B cell (primary cell): Measurements from ENCODE around the gene KIAA0825. TPM values are rescaled to one million over a fixed set of nuclear protein-coding genes. Genes with fewer than 3 reads are reported as not detected.

Experiments used
- ATAC-seq: fragments of 200-7000 bp; cut with Tn5 transposase; one replicate; pipeline ENCODE4 v1.10.0; 2021; ENCODE audit warnings: low read depth, mild to moderate bottlenecking, moderate number of reproducible peaks, moderate library complexity
- CTCF ChIA-PET: fragments of 350-600 bp; sonication (Branson Sonifier 250); formaldehyde crosslinking; loops from one replicate; lab custom pipeline; 2021; ENCODE audit warnings: antibody characterized with exemption, inconsistent platforms; lab: Charles Lee
- POLR2A ChIA-PET: fragments of 350-600 bp; sonication (Branson Sonifier 250); formaldehyde crosslinking; loops from one replicate; lab custom pipeline; 2021; ENCODE audit warnings: antibody characterized with exemption; lab: Charles Lee
- DNase-seq: peaks from one replicate; pipeline ENCODE4 v3.0.0; 2013
- H2AFZ ChIP-seq: 2 replicates; pipeline ENCODE4 v1.6.1; 2012; ENCODE audit warnings: mild to moderate bottlenecking, low read depth, low read length; ENCODE audit not compliant: insufficient read depth, poor library complexity, severe bottlenecking
- H3K27ac ChIP-seq, 2 donors: 1 replicate in 1 of 2; 2 replicates in 1 of 2; pipeline ENCODE4 v1.5.1; 2012 to 2013; ENCODE audit warnings: low read length in 2 of 2, mild to moderate bottlenecking in 2 of 2, moderate library complexity in 1 of 2
- H3K27me3 ChIP-seq, 4 experiments: fragments of 200-600 bp in 1 of 4; sonication (generic) in 1 of 4; replicated peaks in 1 of 4; 1 replicate in 2 of 4; 2 replicates in 2 of 4; pipeline versions ENCODE4 v1.6.1 to v1.7.0; 2013 to 2016; ENCODE audit warnings: low read length in 3 of 4, mild to moderate bottlenecking in 2 of 4, mixed read lengths in 1 of 4, moderate library complexity in 1 of 4; ENCODE audit not compliant: insufficient read depth in 4 of 4, control insufficient read depth in 3 of 4; ENCODE audit errors: control extremely low read depth in 1 of 4
- H3K36me3 ChIP-seq, 2 experiments: replicated peaks in 1 of 2; 1 replicate in 1 of 2; 2 replicates in 1 of 2; pipeline versions ENCODE4 v1.6.1 to v1.7.1; 2013; ENCODE audit warnings: low read length in 1 of 2; ENCODE audit not compliant: insufficient read depth in 2 of 2, control insufficient read depth in 1 of 2; ENCODE audit errors: control extremely low read depth in 1 of 2, extremely low read depth in 1 of 2
- H3K4me1 ChIP-seq, 2 donors: fragments of 200-600 bp in 1 of 2; sonication (generic) in 1 of 2; 1 replicate in 1 of 2; 2 replicates in 1 of 2; pipeline versions ENCODE4 v1.5.1 to v1.6.1; 2013 to 2017; ENCODE audit warnings: low read length in 2 of 2; ENCODE audit not compliant: control insufficient read depth in 2 of 2, insufficient read depth in 2 of 2
- H3K4me2 ChIP-seq: replicated peaks from 2 replicates; pipeline ENCODE3; 2012; ENCODE audit warnings: mild to moderate bottlenecking, low read depth, low read length; ENCODE audit not compliant: poor library complexity, severe bottlenecking
- H3K4me3 ChIP-seq, 5 experiments: fragments of 200-600 bp in 1 of 5; sonication (generic) in 1 of 5; 1 replicate in 3 of 5; 2 replicates in 2 of 5; pipeline versions ENCODE4 v1.5.1 to v1.7.0; 2011 to 2016; ENCODE audit warnings: low read length in 4 of 5, mild to moderate bottlenecking in 4 of 5, low read depth in 2 of 5, control low read depth in 1 of 5, moderate library complexity in 1 of 5; ENCODE audit not compliant: insufficient read depth in 1 of 5; ENCODE audit errors: control extremely low read depth in 1 of 5, extremely low read depth in 1 of 5
- H3K79me2 ChIP-seq: fragments of 200-600 bp; sonication (generic); one replicate; pipeline ENCODE4 v1.6.0; 2016; ENCODE audit warnings: low read length; ENCODE audit not compliant: control insufficient read depth, insufficient read depth
- H3K9ac ChIP-seq: fragments of 200-600 bp; sonication (generic); 2 replicates; pipeline ENCODE4 v1.6.1; 2017; ENCODE audit warnings: mild to moderate bottlenecking, low read length, moderate library complexity
- H3K9me3 ChIP-seq, 3 donors: one replicate each; pipeline versions ENCODE4 v1.6.1 to v1.7.1; 2013; ENCODE audit warnings: low read length in 2 of 3; ENCODE audit not compliant: control insufficient read depth in 2 of 3, insufficient read depth in 1 of 3; ENCODE audit errors: control extremely low read depth in 1 of 3
- H4K20me1 ChIP-seq: 2 replicates; pipeline ENCODE4 v1.6.0; 2012; ENCODE audit warnings: mild to moderate bottlenecking, low read length; ENCODE audit not compliant: insufficient read depth, control insufficient read depth, poor library complexity, severe bottlenecking
- H3K27ac Mint-ChIP-seq: one replicate; pipeline ENCODE4 v1.8.0; 2021; ENCODE audit warnings: mixed read lengths
- H3K27me3 Mint-ChIP-seq: one replicate; pipeline ENCODE4 v1.8.0; 2021; ENCODE audit warnings: mixed read lengths
- H3K4me1 Mint-ChIP-seq: one replicate; pipeline ENCODE4 v1.8.0; 2021; ENCODE audit warnings: mixed read lengths
- H3K4me3 Mint-ChIP-seq: one replicate; pipeline ENCODE4 v1.8.0; 2021; ENCODE audit warnings: mixed read lengths
- H3K9me3 Mint-ChIP-seq: one replicate; pipeline ENCODE4 v1.8.0; 2022; ENCODE audit warnings: mixed read lengths; ENCODE audit not compliant: insufficient read depth
- CTCF ChIP-seq: fragments of 200-600 bp; IDR thresholded peaks from one replicate; pipeline ENCODE4 v1.8.0; 2022; ENCODE audit warnings: antibody characterized with exemption, mild to moderate bottlenecking
- EZH2 ChIP-seq: IDR thresholded peaks from 2 replicates; pipeline ENCODE4 v1.6.1; 2012; ENCODE audit warnings: borderline replicate concordance, low read depth, mild to moderate bottlenecking, moderate library complexity, low read length; ENCODE audit not compliant: insufficient read depth, poor library complexity, severe bottlenecking
- WGBS: methylation state at CpG from one replicate; pipeline ENCODE4 v1.1.5; 2013; ENCODE audit warnings: missing lambda C conversion rate; ENCODE audit not compliant: insufficient coverage; 5-methylcytosine and 5-hydroxymethylcytosine counted together
- intact Hi-C: fragments of 100-400 bp; cut with micrococcal nuclease; formaldehyde crosslinking; loops from one replicate; pipeline ENCODE4 v1.10.0; 2022
- polyA plus RNA-seq: library from polyadenylated mRNA; depleted of rRNA; stranded (reverse); fragments of >200 nt; gene quantifications from 2 replicates; pipeline ENCODE4 v1.2.3, GENCODE V29; 2012
- total RNA-seq, 2 donors: library from RNA; stranded (reverse); fragments of 120-200 nt in 1 of 2; gene quantifications; 1 replicate in 1 of 2; 2 replicates in 1 of 2; pipeline versions ENCODE4 v1.2.3 to v1.2.4, GENCODE V29; 2013 to 2022

The KIAA0825 gene
- total and polyA plus RNA-seq, 2 donors (not counting 1 experiment from before 2014, with no cell fraction given), result 0.43 to 2.7 TPM

DNA sequence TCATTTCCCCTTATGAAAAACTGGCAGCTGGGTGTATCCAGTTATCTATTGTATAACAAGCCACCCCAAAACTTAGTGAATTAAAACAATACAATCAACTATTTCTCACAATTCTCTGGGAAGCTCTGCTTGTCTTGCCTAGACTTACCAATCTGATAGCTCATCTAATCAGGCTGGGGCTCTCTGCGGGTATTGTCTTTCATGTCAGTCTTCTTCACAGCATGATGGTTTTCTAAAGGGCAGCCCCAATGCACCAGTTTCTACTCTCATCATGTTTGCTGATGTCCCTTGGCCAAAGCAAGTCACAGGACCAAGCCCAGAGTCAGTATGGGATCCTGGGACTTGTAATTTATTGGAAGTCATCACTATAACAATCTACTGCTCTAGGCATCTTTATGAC is 433.5 kb downstream of the KIAA0825 start:
- H2AFZ ChIP-seq, result no peak overlapping the region
- Mint-ChIP-seq H3K9me3 (no peaks in the 10 kb centered on the region), H3K4me3 (no peak overlapping the region), H3K27ac (no peak overlapping the region), H3K27me3 (peaks cover 3% of the 10 kb centered on the region), H3K4me1 (no peaks in the 10 kb centered on the region)
- POLR2A ChIA-PET, result no interaction called here
- no peaks in the 10 kb centered on the region for H3K79me2 ChIP-seq
- intact Hi-C loops, result no loop called here
- no peak overlapping the region for H3K4me2 ChIP-seq
- no peaks in the 10 kb centered on the region for H4K20me1 ChIP-seq
- H3K4me1 ChIP-seq, result no peaks in the 10 kb centered on the region
- 89% methylated on average over 1 of the region's 1 CpG for WGBS
- no peak overlapping the region for H3K4me3 ChIP-seq
- no peak overlapping the region for H3K9ac ChIP-seq
- no peaks in the 10 kb centered on the region for H3K36me3 ChIP-seq
- DNase-seq (no peak), ATAC-seq (no peak)
- TF ChIP-seq EZH2, result no peak
- no peak for TF ChIP-seq CTCF
- H3K27me3 ChIP-seq, result no peaks in the 10 kb centered on the region
- peaks cover 0 to 3% (median 0%) of the 10 kb centered on the region in 3 donors for H3K9me3 ChIP-seq
- CTCF ChIA-PET, result no interaction called here
- no peak overlapping the region for H3K27ac ChIP-seq

DNA sequence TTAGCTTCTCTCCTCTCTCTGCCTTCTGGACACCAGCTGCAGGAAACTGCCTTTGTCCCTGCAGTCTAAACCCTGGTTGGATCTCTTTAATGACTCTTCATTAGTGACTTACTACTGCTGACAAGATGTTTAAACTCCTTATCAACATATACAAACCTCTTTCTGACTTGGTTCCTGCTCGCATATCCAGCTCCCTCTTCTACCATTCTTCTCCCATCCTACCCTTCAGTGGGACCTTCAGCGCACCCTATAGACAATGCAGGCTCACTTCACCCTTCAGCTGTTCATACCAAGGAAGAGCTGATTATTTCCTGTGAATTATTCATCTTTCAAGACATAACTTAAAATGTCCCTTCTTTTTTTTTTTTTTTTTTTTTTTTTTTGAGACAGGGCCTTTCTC is 436.5 kb downstream of the KIAA0825 start:
- Histone ChIP-seq H3K27me3 (no peaks in the 10 kb centered on the region), H4K20me1 (no peaks in the 10 kb centered on the region), H3K4me1 (no peaks in the 10 kb centered on the region), H3K4me2 (no peak overlapping the region), H3K9me3 (no peaks in the 10 kb centered on the region), H2AFZ (no peak overlapping the region), H3K9ac (no peak overlapping the region), H3K27ac (no peak overlapping the region), H3K4me3 (no peak overlapping the region), H3K36me3 (no peaks in the 10 kb centered on the region), H3K79me2 (no peaks in the 10 kb centered on the region)
- no peak for TF ChIP-seq EZH2
- TF ChIP-seq CTCF, result no peak
- H3K4me1 Mint-ChIP-seq, result no peaks in the 10 kb centered on the region
- H3K27me3 Mint-ChIP-seq, result peaks cover 3% of the 10 kb centered on the region
- intact Hi-C loops, result no loop called here
- ChIA-PET CTCF (no interaction called here), POLR2A (no interaction called here)
- H3K9me3 Mint-ChIP-seq, result no peaks in the 10 kb centered on the region
- WGBS, result 83% methylated on average over 1 of the region's 2 CpGs
- H3K27ac Mint-ChIP-seq, result no peak overlapping the region
- DNase-seq (no peak), ATAC-seq (no peak)
- H3K4me3 Mint-ChIP-seq, result no peak overlapping the region
